Stimulated activated CD4-positive, alpha-beta T cell treated with anti-CD3 and anti-CD28 coated beads, Interleukin-2, amount 100 ng/mL, for 24 hours (primary cell): ENCODE measurements around the gene SFXN4.
"Not testable (repeated sequence)": the region's sequence is repeated elsewhere in the genome, so short reads cannot be mapped to it uniquely, and the experiment has no call there.

Experiments
- DNase-seq, 2 donors: peaks; one replicate each; pipeline ENCODE4 v3.0.0-alpha.2; 2020

The SFXN4 gene

DNA sequence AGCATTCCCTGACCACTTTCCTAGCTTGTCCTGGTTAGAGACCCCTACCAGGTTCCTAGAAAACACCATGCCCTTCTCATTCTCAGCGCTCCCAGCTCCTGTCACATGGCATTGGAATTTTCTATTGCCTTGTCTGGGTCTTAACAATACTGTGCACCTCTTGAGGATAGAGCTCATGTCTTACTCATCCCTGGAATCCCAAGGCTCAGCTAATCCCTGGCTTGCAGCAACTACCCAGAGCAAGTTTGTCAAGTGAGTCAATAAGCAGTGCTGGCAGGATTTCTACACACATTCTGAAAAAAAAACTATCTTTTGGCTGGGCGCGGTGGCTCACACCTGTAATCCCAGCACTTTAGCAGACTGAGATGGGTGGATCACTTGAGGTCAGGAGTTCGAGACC is 24.8 kb upstream of the SFXN4 start:
- DNase-seq, result no peak

DNA sequence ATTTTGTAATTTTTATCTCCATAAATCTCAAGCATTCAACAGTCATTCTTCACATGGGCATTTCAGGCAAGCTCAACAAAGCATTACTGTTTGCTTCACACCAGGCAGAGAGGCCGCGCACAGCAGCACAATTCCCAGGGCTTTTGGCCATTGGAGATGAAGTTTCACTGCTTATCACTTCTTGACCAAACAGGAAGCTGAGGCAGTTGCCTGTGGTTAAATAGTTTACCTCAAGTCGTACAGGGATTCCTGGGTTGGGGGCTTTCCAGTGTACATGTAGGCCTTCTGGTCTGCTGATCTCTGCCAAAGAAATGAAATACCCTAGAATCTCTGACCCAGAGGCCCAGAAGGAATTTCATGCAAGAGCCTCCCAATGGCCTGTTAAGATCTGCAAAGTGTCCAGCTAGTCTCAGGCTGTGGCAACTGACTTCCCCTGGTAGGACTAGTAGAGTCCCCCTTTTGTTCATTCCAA is 24.3 kb upstream of the SFXN4 start:
- no peak for DNase-seq

DNA sequence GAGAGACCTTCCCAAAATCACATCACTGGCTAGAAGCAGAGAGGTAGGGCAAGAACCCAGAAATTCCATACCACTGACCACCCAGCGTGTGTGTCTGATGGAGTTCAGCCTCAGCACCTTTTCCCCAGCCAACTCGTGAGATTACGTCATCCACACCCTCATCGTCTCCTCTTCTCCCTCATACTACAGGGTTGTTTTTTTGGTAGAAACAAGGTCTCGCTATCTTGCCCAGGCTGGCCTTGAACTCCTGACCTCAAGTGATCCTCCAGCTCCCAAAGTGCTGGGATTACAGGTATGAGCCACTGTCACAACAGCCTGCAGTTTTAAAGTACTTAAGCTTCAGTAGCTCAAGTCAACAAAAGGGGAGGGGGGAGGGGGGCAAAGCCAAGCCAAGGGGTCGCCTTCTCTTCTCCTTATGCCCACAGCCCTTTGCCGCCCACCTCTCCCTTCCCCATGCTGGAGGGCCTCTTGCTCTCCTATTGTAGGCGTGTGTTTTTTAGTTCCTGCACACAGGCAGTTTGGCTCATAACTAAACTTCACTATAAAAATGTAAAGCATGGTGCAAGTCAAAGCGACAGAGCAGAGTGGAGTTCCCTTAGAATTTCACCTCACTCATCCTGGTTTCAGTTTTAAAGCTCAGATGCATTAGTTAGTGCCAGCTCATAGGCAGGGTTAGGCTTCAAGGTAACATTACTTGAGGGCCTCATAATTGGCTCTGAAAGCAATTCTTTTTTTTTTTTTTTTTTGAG is 18.3 kb upstream of the SFXN4 start:
- no peak for DNase-seq

DNA sequence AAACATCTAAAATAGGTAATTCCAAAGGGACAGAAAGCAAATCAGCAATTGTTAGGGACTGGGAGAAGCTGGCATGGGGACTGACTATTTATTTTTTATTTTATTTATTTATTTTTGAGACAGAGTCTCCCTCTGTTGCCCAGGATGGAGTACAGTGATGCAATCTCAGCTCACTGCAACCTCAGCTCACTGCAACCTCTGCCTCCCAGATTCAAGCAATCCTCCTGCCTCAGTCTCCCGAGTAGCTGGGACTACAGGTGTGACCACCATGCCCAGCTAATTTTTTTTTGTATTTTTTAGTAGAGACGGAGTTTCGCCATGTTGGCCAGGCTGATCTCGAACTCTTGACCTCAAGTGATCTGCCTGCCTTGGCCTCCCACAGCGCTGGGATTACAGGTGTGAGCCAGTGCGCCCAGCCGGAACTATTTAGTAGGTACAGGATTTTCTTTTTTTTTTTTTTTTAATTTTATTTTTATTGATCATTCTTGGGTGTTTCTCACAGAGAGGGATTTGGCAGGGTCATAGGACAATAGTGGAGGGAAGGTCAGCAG is 15.4 kb upstream of the SFXN4 start:
- not testable (repeated sequence) for DNase-seq

GRCh38 chr10:119178372-119179119 is 13.0 kb upstream of the SFXN4 start, which contains the start of gene PRDX3:
Gene PRDX3, minus strand, starts transcription at chr10:119178812. Its CDS starts 22 bp downstream, at chr10:119178790.
- DNase-seq, result peak; percentile 97 to 98

DNA sequence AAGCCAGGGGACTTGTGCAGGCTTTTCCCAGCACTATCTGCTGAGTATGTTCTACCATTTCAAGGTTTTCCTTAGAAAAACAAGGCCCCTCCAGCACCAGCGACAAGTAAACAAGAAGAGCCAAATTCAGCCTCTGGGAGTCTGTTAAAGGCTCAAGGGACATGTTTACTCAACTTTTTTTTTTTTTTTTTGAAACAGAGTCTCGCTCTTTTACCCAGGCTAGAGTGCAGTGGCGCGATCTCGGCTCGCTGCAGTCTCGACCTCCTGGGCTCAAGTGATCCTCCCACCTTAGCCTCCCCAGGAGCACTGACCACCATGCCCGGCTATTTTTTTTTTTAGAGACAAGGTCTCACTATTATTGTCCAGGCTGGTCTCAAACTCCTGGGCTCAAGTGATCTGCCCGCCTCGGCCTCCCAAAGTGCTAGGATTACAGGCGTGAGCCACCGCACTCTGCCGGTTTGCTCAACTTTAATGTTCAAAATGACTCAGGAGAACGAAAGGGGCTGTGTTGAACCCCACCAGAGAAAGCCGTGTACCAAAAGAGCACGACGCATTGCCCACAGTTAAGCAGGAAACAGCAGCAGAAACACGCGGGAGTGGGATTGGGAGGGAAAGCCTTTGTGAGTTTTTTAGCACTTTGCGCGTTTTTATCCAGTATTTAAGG is 12.3 kb upstream of the SFXN4 start:
- DNase-seq, result peak; percentile 41 to 47

DNA sequence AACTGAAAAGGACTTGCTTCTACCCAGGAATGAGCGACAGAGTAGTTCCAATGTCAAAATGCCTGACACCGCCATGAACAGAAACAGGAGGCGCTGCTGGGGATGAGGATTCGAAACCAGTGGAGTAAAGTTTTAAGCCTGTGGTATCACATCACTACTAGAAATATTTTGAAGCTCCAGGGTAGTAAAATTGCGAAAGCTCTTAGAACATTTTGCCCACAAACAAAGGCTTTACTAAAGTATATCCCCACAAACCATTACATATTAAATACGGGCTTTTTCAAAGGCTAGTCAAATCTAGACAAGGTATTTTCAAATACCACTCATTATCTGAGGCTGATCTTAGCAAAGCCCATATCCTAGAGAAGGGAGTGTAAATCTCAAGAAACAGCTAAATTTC is 10.7 kb upstream of the SFXN4 start:
- no peak for DNase-seq

GRCh38 chr10:119174109-119174508 is 8.6 kb upstream of the SFXN4 start:
- DNase-seq, result no peak

GRCh38 chr10:119167041-119167440 is 1.5 kb upstream of the SFXN4 start:
- DNase-seq, result no peak

- no peak for DNase-seq
Measured at GRCh38 chr10:119166564-119166963, 1.1 kb upstream of the SFXN4 start.

- DNase-seq, result no peak
Measured at GRCh38 chr10:119166118-119166500, 595 bp upstream of the SFXN4 start.

DNA sequence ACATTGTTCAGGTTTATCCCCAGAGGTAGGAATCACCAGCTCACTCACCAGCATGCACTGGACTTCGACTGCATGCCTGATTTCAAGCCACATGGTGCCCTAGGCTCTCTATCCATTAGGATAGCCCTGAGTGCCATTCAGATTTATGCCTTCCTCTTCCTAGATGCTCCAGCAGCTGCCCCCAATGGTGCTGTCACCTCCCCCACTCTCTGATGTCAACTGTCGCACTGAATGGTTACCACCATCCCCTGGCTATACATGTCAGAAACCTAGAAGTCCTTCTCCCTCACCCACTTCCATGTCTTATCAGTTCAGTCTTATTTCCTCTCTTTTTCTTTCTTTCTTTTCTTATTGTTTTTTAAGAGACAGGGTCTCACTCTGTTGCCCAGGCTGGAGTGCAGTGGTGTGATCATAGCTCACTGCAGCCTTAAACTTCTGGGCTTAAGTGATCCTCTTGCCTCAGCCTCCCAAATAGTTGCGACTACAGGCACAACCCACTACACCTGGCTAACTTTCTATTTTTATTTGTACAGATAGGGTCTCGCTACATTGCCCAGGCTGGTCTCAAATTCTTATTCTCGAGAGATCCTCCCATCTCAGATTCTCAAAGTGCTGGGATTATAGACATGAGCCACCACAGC is 2.9 kb downstream of the SFXN4 start:
- no peak for DNase-seq

DNA sequence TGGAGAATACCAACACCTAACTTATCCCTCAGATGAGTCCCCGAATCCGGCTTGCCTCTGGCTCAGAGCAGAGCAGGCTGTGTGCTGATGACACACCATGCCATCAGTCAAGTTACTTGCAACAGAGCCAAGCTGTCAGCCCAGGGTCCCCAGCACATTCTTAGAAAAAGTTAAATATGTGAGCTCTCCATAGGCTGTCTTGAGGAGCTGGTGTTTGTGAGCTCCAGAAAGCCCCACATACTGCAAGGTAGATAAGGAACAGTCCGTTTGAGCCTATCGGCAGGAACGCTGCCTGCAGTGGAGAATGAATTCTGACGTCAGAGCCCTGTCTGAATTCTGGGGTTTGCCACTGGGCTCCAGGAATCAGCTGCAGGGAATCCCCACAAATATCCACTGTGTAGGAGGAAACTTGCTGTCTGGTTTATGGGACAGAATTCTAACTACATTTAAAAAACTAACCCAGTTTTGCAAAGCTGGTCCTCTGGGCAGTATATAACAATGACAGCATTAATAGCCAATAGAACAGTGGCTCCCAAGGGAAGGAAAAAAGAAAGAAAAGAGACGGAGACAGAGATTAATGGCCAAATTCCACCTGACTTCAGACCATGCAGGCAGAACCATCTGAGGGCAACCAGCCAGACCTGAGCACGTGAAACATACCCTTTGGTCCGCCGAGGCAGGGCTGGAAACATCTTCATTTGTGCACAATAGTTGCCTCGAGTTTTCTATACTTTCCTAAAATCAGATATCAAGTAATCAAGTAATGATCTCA is 3.6 kb downstream of the SFXN4 start:
- DNase-seq, result no peak

DNA sequence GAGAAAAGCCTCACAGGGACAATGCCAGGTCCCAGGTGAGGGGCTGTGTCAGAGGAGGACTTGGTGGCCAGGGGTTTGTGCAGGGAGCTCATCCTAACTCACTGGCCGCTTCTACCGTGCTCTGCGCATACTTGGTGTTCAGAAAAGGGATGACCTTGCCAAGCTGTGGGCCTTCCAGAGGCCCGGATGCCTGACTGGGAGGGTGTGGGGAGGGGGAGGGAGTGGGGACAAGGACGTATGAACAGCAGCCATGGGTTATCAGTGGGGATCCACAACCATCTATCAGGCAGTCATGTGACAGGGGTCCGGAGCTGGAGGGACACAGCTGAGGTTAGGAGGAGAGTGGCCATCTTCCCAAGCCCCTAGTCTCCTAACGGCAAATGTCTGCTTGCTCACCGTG is 6.2 kb downstream of the SFXN4 start:
- DNase-seq, result no peak

GRCh38 chr10:119153661-119154060 is 11.9 kb downstream of the SFXN4 start:
- DNase-seq, result no peak

DNA sequence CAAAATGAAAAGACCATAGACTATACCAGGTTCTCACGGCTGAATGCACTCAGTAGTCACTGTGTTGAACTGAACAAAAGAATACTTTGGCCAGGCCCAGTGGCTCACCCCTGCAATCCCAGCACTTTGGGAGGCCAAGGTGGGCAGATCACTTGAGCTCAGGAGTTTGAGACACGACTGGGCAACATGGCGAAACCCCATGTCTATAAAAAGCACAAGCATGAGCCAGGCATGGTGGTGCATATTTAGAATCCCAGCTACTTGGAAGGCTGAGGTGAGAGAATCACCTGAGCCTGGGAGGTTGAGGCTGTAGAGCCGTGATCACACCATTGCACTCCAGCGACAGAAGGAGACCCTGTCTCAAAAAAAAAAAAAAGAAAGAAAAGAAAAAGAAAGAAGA is 12.5 kb downstream of the SFXN4 start:
- DNase-seq, result no peak

- not testable (repeated sequence) for DNase-seq
Measured at GRCh38 chr10:119151601-119152000, 13.9 kb downstream of the SFXN4 start.

GRCh38 chr10:119149729-119150128 is 15.8 kb downstream of the SFXN4 start:
- no peak for DNase-seq

- DNase-seq, result no peak
Measured at GRCh38 chr10:119149157-119149556, 16.4 kb downstream of the SFXN4 start.

DNA sequence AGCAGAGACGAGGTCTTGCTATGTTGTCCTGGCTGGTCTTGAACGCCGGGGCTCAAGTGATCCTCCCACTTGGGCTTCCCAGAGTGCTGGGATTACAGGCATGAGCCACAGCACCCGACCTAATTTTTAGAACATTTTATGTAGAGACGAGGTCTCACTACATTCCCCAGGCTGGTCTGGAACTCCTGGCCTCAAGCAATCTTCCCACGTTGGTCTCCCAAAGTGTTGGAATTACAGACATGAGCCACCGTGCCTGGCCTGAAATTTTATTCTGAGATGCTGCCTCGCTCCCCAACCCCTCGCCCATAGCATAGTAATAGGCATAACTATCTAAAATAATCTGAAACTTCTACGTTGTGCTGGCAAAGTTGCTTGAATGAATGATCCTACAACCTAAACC is 21.9 kb downstream of the SFXN4 start:
- no peak for DNase-seq

DNA sequence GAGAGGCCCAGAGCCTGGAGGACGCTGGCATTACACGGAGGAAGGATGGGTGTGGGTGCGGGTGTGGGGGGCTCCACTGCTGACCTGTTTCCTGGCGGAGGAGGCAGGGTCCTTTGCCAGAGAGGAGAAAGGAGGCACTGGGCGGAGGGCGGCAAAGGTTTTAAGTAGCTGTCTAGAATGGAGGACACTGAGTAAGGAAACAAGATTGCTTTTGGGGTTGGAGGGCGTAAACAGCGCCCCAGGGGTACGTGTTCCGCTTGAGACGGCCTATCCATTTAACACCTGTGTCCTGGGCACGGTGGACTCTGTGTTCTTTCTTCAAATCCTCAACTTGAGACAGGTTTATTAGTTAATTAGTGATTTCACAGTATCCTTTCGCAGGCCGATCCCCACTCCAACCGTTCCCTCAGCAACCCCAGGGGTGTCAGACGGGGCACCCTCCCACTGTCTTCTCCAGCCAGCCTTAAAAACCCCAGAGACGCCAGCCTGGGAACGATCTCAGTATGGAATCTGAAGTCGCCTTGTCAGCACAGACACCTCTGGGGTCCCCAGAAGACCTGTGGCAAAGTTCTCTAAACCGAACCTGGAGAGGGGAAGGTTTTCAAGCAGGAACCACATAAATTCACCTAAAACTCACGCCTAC is 24.8 kb downstream of the SFXN4 start:
- DNase-seq, result no peak
